ENCODE measurements around the gene COL6A1. TPM values are rescaled to one million over a fixed set of nuclear protein-coding genes. Genes with fewer than 3 reads are reported as not detected.

Gene COL6A1
- total RNA-seq, result 100 to 1,000 TPM in 5 of 10 donors, 10 to 100 TPM in 5; 71.9 to 260 (median 100) TPM
- polyA plus RNA-seq, result 100 to 1,000 TPM; 209 to 388 TPM
- long read RNA-seq, donor 1, partial matches to known transcripts, result 173 of 182 reads
- long read RNA-seq, donor 1, other reads (novel, unspliced or antisense), result 4 of 182 reads
- long read RNA-seq, donor 2, transcript COL6A1-204 (3 exons, 968 nt), result major isoform, 5 of 200 reads
- long read RNA-seq, donor 2, partial matches to known transcripts, result 191 of 200 reads
- long read RNA-seq, donor 2, other reads (novel, unspliced or antisense), result 3 of 200 reads
- long read RNA-seq, donor 3, partial matches to known transcripts, result 17 of 69 reads
- long read RNA-seq, donor 3, other reads (novel, unspliced or antisense), result 47 of 69 reads

GRCh38 chr21:45981151-45982091 lies at the start of gene COL6A1:
Gene COL6A1 (plus strand): TSS chr21:45981770. CDS start chr21:45981851, 81 bp downstream.
- 1% methylated on average over 39 to 51 of the region's 63 CpGs for WGBS, 2 donors
- intact Hi-C loops (cut with DNase I), result loop anchor here in 3 of 10 donors (5.0 to 10.0 kb wide), 3 partner anchors 46 to 76 kb away; no protein-coding TSS in a partner anchor
- peak; percentile 85 for DNase-seq

GRCh38 chr21:45932922-45933502 lies 48.6 kb upstream of the COL6A1 start:
- no peaks in the 10 kb centered on the region for H3K4me1 ChIP-seq
- WGBS, 2 donors, result 73 to 75% methylated on average over 9 of the region's 9 CpGs

More at GRCh38 chr21:45981151-45982091, at the start of gene COL6A1:
- Histone ChIP-seq H3K9me3 (no peaks in the 10 kb centered on the region), H3K27me3 (peaks cover 0 to 22% (median 0%) of the 10 kb centered on the region in 7 donors), H3K4me1 (peaks cover 0 to 65% (median 19%) of the 10 kb centered on the region in 9 donors), H3K4me3 (peak within 1 kb of the TSS; percentile 51 to 100 (median 96)), H3K27ac (peak within 1 kb of the TSS; percentile 64 to 92 (median 90)), H3K36me3 (peaks cover 0 to 29% (median 19%) of the 10 kb centered on the region in 9 donors)
- TF ChIP-seq CTCF (IDR thresholded peaks at IDR 0.05), result no peak
- ATAC-seq, result peak; percentile 72 to 85 (median 77)

GRCh38 chr21:45934085-45934484 lies 47.5 kb upstream of the COL6A1 start:
- no peaks in the 10 kb centered on the region for H3K36me3 ChIP-seq
- peaks cover 0 to 41% (median 14%) of the 10 kb centered on the region in 11 donors for H3K9me3 ChIP-seq
- peaks cover 0 to 3% (median 0%) of the 10 kb centered on the region in 7 donors for H3K27me3 ChIP-seq
- DNase-seq (no peak), ATAC-seq (no peak)
- H3K4me3 ChIP-seq, result no peak overlapping the region
- intact Hi-C loops (cut with DNase I), result loop anchor here in 1 of 10 donors (10.0 kb wide), 1 partner anchor 59 kb away; no protein-coding TSS in a partner anchor
- no peaks in the 10 kb centered on the region for H3K4me1 ChIP-seq
- 55 to 66% methylated on average over 6 of the region's 6 CpGs for WGBS, 2 donors
- TF ChIP-seq CTCF (IDR thresholded peaks at IDR 0.05), result no peak
- H3K27ac ChIP-seq, result no peak overlapping the region

More at GRCh38 chr21:45932922-45933502, 48.6 kb upstream of the COL6A1 start:
- Histone ChIP-seq H3K9me3 (peaks cover 0 to 41% (median 14%) of the 10 kb centered on the region in 11 donors), H3K36me3 (no peaks in the 10 kb centered on the region), H3K4me3 (no peak overlapping the region), H3K27me3 (peaks cover 0 to 3% (median 0%) of the 10 kb centered on the region in 7 donors), H3K27ac (no peak overlapping the region)
- no peak for TF ChIP-seq CTCF (IDR thresholded peaks at IDR 0.05)
- intact Hi-C loops (cut with DNase I), result loop anchor here in 1 of 10 donors (10.0 kb wide), 1 partner anchor 58 kb away; no protein-coding TSS in a partner anchor
- ATAC-seq (no peak), DNase-seq (no peak)

Data from heart right ventricle (tissue), 16 donors.